ENCODE data around the gene EGLN1. TPM values are rescaled to one million over a fixed set of nuclear protein-coding genes. Genes with fewer than 3 reads are reported as not detected.

The EGLN1 gene
- total and polyA plus RNA-seq, 2 of the 8 experiments (the other 6 are each of a cell fraction or from before 2014, with no cell fraction given), result 4.0 to 6.4 TPM

GRCh38 chr1:231431665-231432415, 9.8 kb upstream of the EGLN1 start:
- TF ChIP-seq SIRT6 (IDR thresholded peaks at IDR 0.05; ENCODE audit: low read length) (no peak), EGR1 (IDR thresholded peaks at IDR 0.05; ENCODE audit: borderline replicate concordance, low read depth, low read length) (no peak), CBX5 (IDR thresholded peaks at IDR 0.05; ENCODE audit: low read depth, low read length) (no peak), HDAC6 (IDR thresholded peaks at IDR 0.05; ENCODE audit: low read depth, low read length) (no peak), CHD2 (IDR thresholded peaks at IDR 0.05; ENCODE audit: low read length) (no peak), ATF2 (IDR thresholded peaks at IDR 0.05; ENCODE audit: low read length) (no peak), SP1 (IDR thresholded peaks at IDR 0.05; ENCODE audit: low read depth, low read length) (no peak)
- TF ChIP-seq, protein P1, sequence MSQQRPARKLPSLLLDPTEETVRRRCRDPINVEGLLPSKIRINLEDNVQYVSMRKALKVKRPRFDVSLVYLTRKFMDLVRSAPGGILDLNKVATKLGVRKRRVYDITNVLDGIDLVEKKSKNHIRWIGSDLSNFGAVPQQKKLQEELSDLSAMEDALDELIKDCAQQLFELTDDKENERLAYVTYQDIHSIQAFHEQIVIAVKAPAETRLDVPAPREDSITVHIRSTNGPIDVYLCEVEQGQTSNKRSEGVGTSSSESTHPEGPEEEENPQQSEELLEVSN (IDR thresholded peaks at IDR 0.05), result no peak
- H3K23ac ChIP-seq (ENCODE audit: insufficient read length), result no peak overlapping the region
- no peaks in the 10 kb centered on the region for H3K4me1 ChIP-seq (replicated peaks in 1 of 4; ENCODE audit: control insufficient read depth in 3 of 4, insufficient read depth in 4 of 4, low read length in 3 of 4)
- peaks cover 0 to 4% of the 10 kb centered on the region in 2 experiments; a peak in 1 of 4 replicates for H3K9me3 ChIP-seq (ENCODE audit: insufficient read depth in 2 of 2, low read depth in 1 of 2, low read length in 1 of 2)
- H2BK20ac ChIP-seq (ENCODE audit: low read length), result no peak overlapping the region
- no peak overlapping the region for H2BK5ac ChIP-seq (ENCODE audit: low read depth, low read length)
- no peak overlapping the region for H4K8ac ChIP-seq (ENCODE audit: extremely low read depth, insufficient read depth, low read length)
- no peak overlapping the region for H2AK5ac ChIP-seq (ENCODE audit: low read depth, low read length)
- H4K91ac ChIP-seq (replicated peaks; ENCODE audit: insufficient read length, low read length), result no peak overlapping the region
- H3K36me3 ChIP-seq (ENCODE audit: control insufficient read depth in 2 of 4, insufficient read depth in 4 of 4, low read length in 3 of 4), result no peaks in the 10 kb centered on the region
- no peaks in the 10 kb centered on the region for H3K79me2 ChIP-seq (ENCODE audit: control insufficient read depth in 1 of 2, insufficient read depth in 2 of 2, low read length in 2 of 2)
- H3K14ac ChIP-seq (ENCODE audit: insufficient read length), result no peak overlapping the region
- DNase-seq (ENCODE audit: low read depth in 1 of 2, low spot score in 2 of 2), result no peak
- no peak overlapping the region for H3K56ac ChIP-seq (replicated peaks; ENCODE audit: insufficient read length, low read depth, low read length)
- no peak overlapping the region for H2BK120ac ChIP-seq (replicated peaks; ENCODE audit: low read depth, low read length)
- no peaks in the 10 kb centered on the region; a peak in 2 of 7 replicates for H3K27me3 ChIP-seq (replicated peaks in 1 of 4; ENCODE audit: control insufficient read depth in 3 of 4, extremely low read depth in 1 of 4, insufficient read depth in 3 of 4, low read length in 3 of 4)
- no peak overlapping the region for H2BK12ac ChIP-seq (ENCODE audit: low read depth, low read length)
- no peak overlapping the region for H4K5ac ChIP-seq (ENCODE audit: insufficient read length, low read depth, low read length)
- H3K4me2 ChIP-seq (ENCODE audit: insufficient read depth in 1 of 2, low read depth in 2 of 2, low read length in 2 of 2), result no peak overlapping the region
- FAIRE-seq, result no peak
- H3K27ac ChIP-seq (ENCODE audit: low read depth, low read length), result no peak overlapping the region
- H4K20me1 ChIP-seq (replicated peaks in 1 of 2; ENCODE audit: control insufficient read depth in 1 of 2, insufficient read depth in 2 of 2, low read length in 2 of 2), result no peaks in the 10 kb centered on the region
- ChIA-PET POLR2A (ENCODE audit: partially characterized antibody) (interaction anchor here (1.3 to 3.1 kb wide), 2 partner anchors 9 to 11 kb away, joined by 3 to 10 read pairs; no protein-coding TSS in a partner anchor), CTCF (ENCODE audit: partially characterized antibody) (no interaction called here)
- 95% methylated on average over 6 of the region's 6 CpGs; no CpG with 5 or more reads in 1 of the 2 experiments for WGBS, 2 experiments (ENCODE audit: extremely low coverage in 1 of 2, insufficient coverage in 1 of 2, insufficient read length in 1 of 2, insufficient replicate concordance in 2 of 2, low coverage in 1 of 2, low lambda C conversion rate in 2 of 2, missing lambda C conversion rate in 1 of 2)
- H3K23me2 ChIP-seq (ENCODE audit: low read depth, low read length), result no peaks in the 10 kb centered on the region
- H2AFZ ChIP-seq (ENCODE audit: low read length), result no peak overlapping the region
- no peak overlapping the region for H3K4ac ChIP-seq (replicated peaks; ENCODE audit: insufficient read length, low read depth, low read length)
- H2BK15ac ChIP-seq (ENCODE audit: low read length), result no peak overlapping the region
- H3K79me1 ChIP-seq (ENCODE audit: low read depth, low read length), result no peaks in the 10 kb centered on the region
- no peak overlapping the region for H3K4me3 ChIP-seq (ENCODE audit: extremely low read depth in 1 of 4, insufficient read depth in 2 of 4, low read depth in 3 of 4, low read length in 4 of 4)
- H3K18ac ChIP-seq (ENCODE audit: extremely low read depth, low read length), result no peak overlapping the region
- no peak overlapping the region for H3K9ac ChIP-seq (replicated peaks in 1 of 4; ENCODE audit: extremely low read depth in 1 of 4, low read depth in 3 of 4, low read length in 3 of 4)

All from H1 (cell line).